CD14-positive monocyte (primary cell): ENCODE results near the gene CD300E. TPM values are rescaled to one million over a fixed set of nuclear protein-coding genes. Genes with fewer than 3 reads are reported as not detected.

Source experiments
- DNase-seq, 3 donors: peaks; one replicate each; pipeline ENCODE4 v3.0.0-alpha.2; 2011 to 2022
- H2AFZ ChIP-seq: 2 replicates; pipeline ENCODE4 v1.6.0; 2012; ENCODE audit warnings: mild to moderate bottlenecking, low read depth, low read length, inconsistent platforms; ENCODE audit not compliant: insufficient read depth, poor library complexity, severe bottlenecking
- H3K27ac ChIP-seq, 2 donors: 1 replicate in 1 of 2; 2 replicates in 1 of 2; pipeline ENCODE4 v1.5.1; 2012 to 2013; ENCODE audit warnings: low read length in 2 of 2, control low read depth in 1 of 2, inconsistent platforms in 1 of 2, low read depth in 1 of 2, mild to moderate bottlenecking in 1 of 2
- H3K27me3 ChIP-seq, 2 donors: one replicate each; pipeline versions ENCODE4 v1.6.0 to v1.6.1; 2011 to 2013; ENCODE audit warnings: low read length in 2 of 2; ENCODE audit not compliant: control insufficient read depth in 2 of 2, insufficient read depth in 2 of 2
- H3K36me3 ChIP-seq, 2 donors: replicated peaks in 1 of 2; 1 replicate in 1 of 2; 2 replicates in 1 of 2; pipeline versions ENCODE4 v1.5.1 to v1.6.1; 2012 to 2013; ENCODE audit warnings: low read length in 2 of 2, control low read depth in 1 of 2, inconsistent platforms in 1 of 2, mild to moderate bottlenecking in 1 of 2; ENCODE audit not compliant: insufficient read depth in 2 of 2, control insufficient read depth in 1 of 2
- H3K4me1 ChIP-seq, 2 donors: 1 replicate in 1 of 2; 2 replicates in 1 of 2; pipeline versions ENCODE4 v1.5.1 to v1.6.1; 2012 to 2013; ENCODE audit warnings: low read length in 2 of 2, control low read depth in 1 of 2, inconsistent platforms in 1 of 2, mild to moderate bottlenecking in 1 of 2, moderate library complexity in 1 of 2; ENCODE audit not compliant: insufficient read depth in 2 of 2, control insufficient read depth in 1 of 2
- H3K4me2 ChIP-seq: replicated peaks from 2 replicates; pipeline ENCODE3; 2012; ENCODE audit warnings: low read length, moderate library complexity, mild to moderate bottlenecking; ENCODE audit not compliant: poor library complexity, severe bottlenecking; ENCODE audit errors: extremely low read depth
- H3K4me3 ChIP-seq, 3 experiments: fragments of 200-600 bp in 1 of 3; sonication (generic) in 1 of 3; replicated peaks in 1 of 3; 1 replicate in 2 of 3; 2 replicates in 1 of 3; pipeline ENCODE4 v1.5.1; 2011 to 2013; ENCODE audit warnings: low read length in 3 of 3, mild to moderate bottlenecking in 3 of 3, control low read depth in 2 of 3, low read depth in 2 of 3, inconsistent platforms in 1 of 3, moderate library complexity in 1 of 3
- H3K79me2 ChIP-seq: 2 replicates; pipeline ENCODE4 v1.6.0; 2012; ENCODE audit warnings: mild to moderate bottlenecking, control low read depth, inconsistent platforms, low read length, moderate library complexity; ENCODE audit not compliant: insufficient read depth
- H3K9ac ChIP-seq: 2 replicates; pipeline ENCODE4 v1.6.0; 2017; ENCODE audit warnings: low read length, mild to moderate bottlenecking; ENCODE audit not compliant: insufficient read depth, poor library complexity, severe bottlenecking
- H3K9me3 ChIP-seq, 2 donors: replicated peaks in 1 of 2; 1 replicate in 1 of 2; 2 replicates in 1 of 2; pipeline versions ENCODE4 v1.5.1 to v1.6.1; 2012 to 2013; ENCODE audit warnings: low read length in 2 of 2, control low read depth in 1 of 2; ENCODE audit not compliant: control insufficient read depth in 1 of 2, insufficient read depth in 1 of 2
- H4K20me1 ChIP-seq: 2 replicates; pipeline ENCODE4 v1.6.0; 2012; ENCODE audit warnings: mild to moderate bottlenecking, low read length, control low read depth, moderate library complexity; ENCODE audit not compliant: insufficient read depth
- H3K27ac Mint-ChIP-seq, 7 donors: one replicate each; pipeline ENCODE4 v1.8.0; 2020; ENCODE audit warnings: mild to moderate bottlenecking in 7 of 7, mixed read lengths in 7 of 7, moderate library complexity in 6 of 7, inconsistent platforms in 2 of 7
- H3K27me3 Mint-ChIP-seq, 3 donors: one replicate each; pipeline ENCODE4 v1.8.0; 2021 to 2022; ENCODE audit warnings: low read depth in 3 of 3, mild to moderate bottlenecking in 3 of 3, mixed read lengths in 3 of 3, moderate library complexity in 3 of 3, inconsistent platforms in 1 of 3
- H3K36me3 Mint-ChIP-seq, 2 donors: one replicate each; pipeline ENCODE4 v1.8.0; 2020; ENCODE audit warnings: mixed read lengths in 2 of 2, inconsistent platforms in 1 of 2, mild to moderate bottlenecking in 1 of 2
- H3K4me1 Mint-ChIP-seq: one replicate; pipeline ENCODE4 v1.8.0; 2020; ENCODE audit warnings: mild to moderate bottlenecking, mixed read lengths
- H3K4me3 Mint-ChIP-seq, 2 donors: one replicate each; pipeline ENCODE4 v1.8.0; 2020; ENCODE audit warnings: mild to moderate bottlenecking in 2 of 2, mixed read lengths in 2 of 2, moderate library complexity in 1 of 2
- H3K9me3 Mint-ChIP-seq, 7 donors: one replicate each; pipeline ENCODE4 v1.8.0; 2020 to 2022; ENCODE audit warnings: mixed read lengths in 7 of 7, mild to moderate bottlenecking in 6 of 7, moderate library complexity in 6 of 7, inconsistent platforms in 2 of 7
- CTCF ChIP-seq: fragments of 200-600 bp; IDR thresholded peaks from one replicate; pipeline ENCODE4 v1.8.0; 2022; ENCODE audit warnings: antibody characterized with exemption, mild to moderate bottlenecking
- WGBS: methylation state at CpG from one replicate; pipeline ENCODE4 v1.1.5; 2013; ENCODE audit warnings: missing lambda C conversion rate; ENCODE audit not compliant: insufficient coverage; 5-methylcytosine and 5-hydroxymethylcytosine counted together
- intact Hi-C, 2 donors: fragments of 100-400 bp; cut with micrococcal nuclease; formaldehyde crosslinking; loops; one replicate each; pipeline versions ENCODE4 v1.15.0 to v1.15.1; 2023
- polyA plus RNA-seq, 3 donors: library from polyadenylated mRNA; depleted of rRNA in 1 of 3; unstranded in 2 of 3; stranded (reverse) in 1 of 3; fragments of 300-500 nt in 2 of 3; fragments of >200 nt in 1 of 3; fragmentation: Illumina TruSeq in 2 of 3; gene quantifications; 1 replicate in 2 of 3; 2 replicates in 1 of 3; pipeline ENCODE4 v1.2.3, GENCODE V29; 2012 to 2021

Gene CD300E
- polyA plus RNA-seq, 3 donors, result 65.0 to 228 (median 122) TPM

- Histone ChIP-seq H3K79me2 (no peaks in the 10 kb centered on the region), H4K20me1 (no peaks in the 10 kb centered on the region), H3K9ac (no peak overlapping the region), H3K4me1 (peaks cover 42 to 46% of the 10 kb centered on the region in 2 donors), H3K36me3 (no peaks in the 10 kb centered on the region), H3K4me2 (no peak overlapping the region), H3K27me3 (peaks cover 0 to 4% of the 10 kb centered on the region in 2 donors), H3K4me3 (no peak overlapping the region), H3K9me3 (no peaks in the 10 kb centered on the region), H3K27ac (no peak overlapping the region), H2AFZ (no peak overlapping the region)
- intact Hi-C loops, result no loop called here
- Mint-ChIP-seq H3K27me3 (peaks cover 12 to 20% (median 16%) of the 10 kb centered on the region in 3 donors), H3K36me3 (peaks cover 0 to 7% of the 10 kb centered on the region in 2 donors), H3K4me3 (no peak overlapping the region), H3K4me1 (peaks cover 44% of the 10 kb centered on the region), H3K27ac (no peak overlapping the region), H3K9me3 (peaks cover 0 to 15% (median 3%) of the 10 kb centered on the region in 7 donors)
- WGBS, result 100% methylated on average over 1 of the region's 3 CpGs
- no peak for TF ChIP-seq CTCF
- DNase-seq, result no peak
Observed at GRCh38 chr17:74573169-74573568, 50.4 kb downstream of the CD300E start.

GRCh38 chr17:74571621-74572270 lies 51.8 kb downstream of the CD300E start:
- H2AFZ ChIP-seq, result no peak overlapping the region
- H3K9ac ChIP-seq, result no peak overlapping the region
- H4K20me1 ChIP-seq, result no peaks in the 10 kb centered on the region
- peaks cover 57 to 60% of the 10 kb centered on the region in 2 donors for H3K4me1 ChIP-seq
- intact Hi-C loops, result loop anchor here in 1 of 2 donors (2.0 kb wide), 1 partner anchor 75 kb away; no protein-coding TSS in a partner anchor
- peak in 2 of 3 donors; percentile 54 to 68 for DNase-seq
- H3K27ac ChIP-seq, result peak overlapping the region in 1 of 2 donors; percentile 48
- H3K4me1 Mint-ChIP-seq, result peaks cover 55% of the 10 kb centered on the region
- H3K27me3 Mint-ChIP-seq, result peaks cover 12 to 17% (median 13%) of the 10 kb centered on the region in 3 donors
- H3K4me3 ChIP-seq, result no peak overlapping the region
- TF ChIP-seq CTCF, result no peak
- H3K36me3 ChIP-seq, result no peaks in the 10 kb centered on the region
- no peaks in the 10 kb centered on the region for H3K9me3 ChIP-seq
- H3K9me3 Mint-ChIP-seq, result peaks cover 0 to 15% (median 3%) of the 10 kb centered on the region in 7 donors
- WGBS, result 42% methylated on average over 2 of the region's 4 CpGs
- H3K36me3 Mint-ChIP-seq, result peaks cover 0 to 7% of the 10 kb centered on the region in 2 donors
- H3K79me2 ChIP-seq, result no peaks in the 10 kb centered on the region
- H3K27ac Mint-ChIP-seq, result peak overlapping the region in 6 of 7 donors; percentile 30 to 89 (median 70)
- no peak overlapping the region for H3K4me3 Mint-ChIP-seq
- H3K27me3 ChIP-seq, result peaks cover 0 to 4% of the 10 kb centered on the region in 2 donors
- H3K4me2 ChIP-seq, result peak overlapping the region; percentile 13
